GM18873 (cell line): ENCODE measurements around the gene PATL1.

Experiments used
- ATAC-seq: cut with Tn5 transposase; IDR thresholded peaks from one replicate; pipeline ENCODE4 v1.9.1; 2021; ENCODE audit warnings: mild to moderate bottlenecking, moderate library complexity, moderate number of reproducible peaks; ENCODE audit not compliant: unreplicated experiment, low FRiP score

The PATL1 gene

GRCh38 chr11:59616396-59616982, 52.3 kb downstream of the PATL1 start:
- ATAC-seq, result no peak

GRCh38 chr11:59615637-59616395, 53.0 kb downstream of the PATL1 start, which contains the start of gene OSBP:
Gene OSBP (minus strand): TSS chr11:59615774. CDS start chr11:59615664, 110 bp downstream.
- peak; percentile 89 for ATAC-seq

GRCh38 chr11:59615120-59615636, 53.7 kb downstream of the PATL1 start:
- ATAC-seq, result no peak

- no peak for ATAC-seq
Observed at GRCh38 chr11:59614277-59615119, 54.3 kb downstream of the PATL1 start.

- no peak for ATAC-seq
Observed at GRCh38 chr11:59611570-59612565, 57.0 kb downstream of the PATL1 start.

- ATAC-seq, result no peak
Observed at GRCh38 chr11:59610289-59610688, 58.5 kb downstream of the PATL1 start.

GRCh38 chr11:59607703-59608454, 61.0 kb downstream of the PATL1 start:
- ATAC-seq, result no peak

- ATAC-seq, result no peak
Observed at GRCh38 chr11:59602432-59602831, 66.4 kb downstream of the PATL1 start.

GRCh38 chr11:59601788-59602187, 67.0 kb downstream of the PATL1 start:
- no peak for ATAC-seq

GRCh38 chr11:59600636-59601035, 68.2 kb downstream of the PATL1 start:
- no peak for ATAC-seq

- ATAC-seq, result no peak
Observed at GRCh38 chr11:59600234-59600633, 68.6 kb downstream of the PATL1 start.

- no peak for ATAC-seq
Observed at GRCh38 chr11:59598961-59599360, 69.9 kb downstream of the PATL1 start.
